SIG-M5 (cell line): ENCODE measurements around the gene UFC1.

Experiments used
- DNase-seq: peaks from one replicate; lab custom pipeline; 2025; lab: John Stamatoyannopoulos, UW

Gene UFC1

GRCh38 chr1:161133220-161133740, 20.5 kb upstream of the UFC1 start:
- DNase-seq = no peak

DNA sequence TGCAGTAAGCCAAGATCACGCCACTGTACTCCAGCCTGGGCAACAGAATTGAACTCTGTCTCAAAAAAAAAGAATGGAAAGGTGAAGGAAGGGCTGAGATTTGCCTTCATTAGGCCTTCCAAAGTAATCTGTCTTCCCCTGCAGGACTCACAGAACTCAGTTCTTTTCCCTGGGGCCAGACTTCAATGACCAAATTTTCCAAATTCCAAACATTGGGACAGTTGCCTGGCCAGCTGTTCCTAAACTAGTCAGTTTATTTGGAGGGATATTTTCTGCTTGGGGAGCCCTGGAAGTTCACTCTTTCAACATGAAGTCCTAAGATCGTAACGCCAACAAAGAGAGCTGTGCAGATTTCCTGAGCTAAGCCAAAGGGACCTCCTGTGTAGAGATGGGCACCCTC, 15.9 kb upstream of the UFC1 start:
- DNase-seq = no peak

DNA sequence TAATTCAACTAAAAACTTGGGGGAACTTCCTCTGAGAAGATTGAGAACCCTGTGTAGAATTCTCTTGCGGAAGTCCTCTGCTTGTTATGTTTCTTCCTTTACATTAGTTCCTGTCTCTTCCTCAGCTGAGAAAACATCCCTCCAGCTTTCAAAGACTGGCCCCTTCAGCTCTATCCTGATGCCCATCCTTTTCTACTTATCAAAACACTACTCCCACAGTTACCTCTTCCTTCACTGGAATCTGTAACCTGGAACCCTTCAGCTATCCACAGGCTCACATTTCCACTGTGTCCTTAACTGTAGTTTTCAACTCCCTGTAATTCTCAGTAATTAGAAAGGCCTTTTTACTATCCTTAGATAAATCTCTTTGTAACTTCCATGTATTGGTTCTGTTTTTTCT, 15.3 kb upstream of the UFC1 start:
- no peak for DNase-seq

DNA sequence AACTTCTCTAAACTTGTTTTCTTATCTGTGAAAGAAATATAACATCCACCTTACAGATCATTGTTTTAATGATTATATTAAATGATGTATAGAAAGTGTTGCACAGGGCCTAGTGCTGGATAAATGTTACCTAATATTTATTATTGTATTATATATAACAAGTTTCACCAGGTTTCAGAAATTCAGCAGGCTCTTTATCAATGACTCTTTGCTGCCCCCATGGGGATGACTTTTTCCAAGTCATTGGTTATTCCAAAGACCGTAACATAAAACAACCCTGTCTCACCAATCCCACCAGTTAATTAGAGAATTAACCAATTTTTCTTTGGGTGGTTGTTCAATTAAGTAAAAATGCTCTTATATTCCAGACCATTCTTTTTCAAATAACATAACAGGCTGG, 14.0 kb upstream of the UFC1 start:
- DNase-seq = no peak

DNA sequence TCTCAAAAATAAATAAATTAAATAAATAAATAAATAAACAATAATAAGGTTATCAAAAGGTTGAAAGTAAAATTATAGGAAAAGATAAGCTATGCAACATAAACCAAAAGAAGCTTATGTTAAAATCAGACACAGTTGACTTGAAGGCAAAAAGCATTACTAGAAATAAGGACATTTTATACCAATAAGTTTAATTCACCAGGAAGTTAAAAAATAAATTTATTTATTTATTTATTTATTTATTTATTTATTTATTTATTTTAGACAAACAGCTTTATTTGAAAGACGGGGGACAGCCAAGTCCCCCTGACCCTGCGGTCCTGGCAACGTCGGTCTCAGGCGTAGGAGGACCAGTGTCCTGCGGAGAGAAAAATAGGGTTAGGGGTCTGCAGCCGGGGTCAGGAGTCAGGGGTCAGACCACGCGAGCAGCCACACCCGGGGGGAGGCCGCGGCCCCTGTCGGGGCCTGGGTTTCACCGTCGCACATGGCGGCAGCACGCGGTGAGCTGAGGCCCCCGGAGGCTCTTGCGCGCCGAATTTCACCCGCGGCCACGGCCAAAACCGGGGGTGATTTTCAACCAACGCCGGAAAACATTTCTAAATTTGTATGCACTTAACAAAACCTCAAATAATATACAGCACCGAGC, 12.9 kb upstream of the UFC1 start:
- DNase-seq = no peak

DNA sequence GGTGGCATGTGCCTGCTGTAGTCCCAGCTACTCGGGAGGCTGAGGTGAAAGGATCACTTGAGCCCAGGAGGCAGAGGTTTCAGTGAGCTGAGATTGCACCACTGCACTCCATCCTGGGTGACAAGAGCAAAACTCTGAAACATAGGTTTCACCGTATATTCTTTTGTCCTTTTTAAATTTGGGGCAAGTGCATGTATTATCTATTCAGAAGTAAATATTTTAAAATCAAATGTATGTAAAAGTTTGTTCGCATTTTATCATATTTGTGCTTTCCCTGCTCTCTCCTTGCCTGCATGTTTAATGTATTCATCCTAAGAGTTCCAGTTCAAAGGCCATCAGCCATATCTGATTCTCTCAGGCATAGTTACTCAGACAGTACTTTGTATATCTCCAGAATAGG, 7.9 kb upstream of the UFC1 start:
- DNase-seq = no peak

DNA sequence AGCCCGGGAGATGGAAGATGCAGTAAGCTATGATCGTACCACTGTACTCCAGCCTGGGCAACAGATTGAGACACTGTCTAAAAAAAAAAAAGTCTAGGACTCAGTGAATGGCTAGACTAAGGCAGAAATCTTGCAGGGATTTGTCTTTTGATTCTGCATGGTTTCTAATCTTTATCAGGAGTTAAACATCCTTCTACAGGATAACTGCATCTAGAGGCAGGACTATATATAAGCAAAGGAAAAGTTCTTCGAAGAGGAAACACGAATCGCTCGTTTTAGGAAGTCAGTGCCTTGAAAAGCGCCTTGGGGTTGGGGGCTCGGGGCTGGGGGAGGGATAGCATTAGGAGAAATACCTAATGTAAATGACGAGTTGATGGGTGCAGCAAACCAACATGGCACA, 602 bp upstream of the UFC1 start:
- DNase-seq = no peak

- no peak for DNase-seq
These were observed 4.1 kb downstream of the UFC1 start for GRCh38 chr1:161157867-161158266.

GRCh38 chr1:161158316-161159010, 4.7 kb downstream of the UFC1 start:
- no peak for DNase-seq

- DNase-seq = peak; percentile 56
These were observed 5.5 kb downstream of the UFC1 start, which contains the start of gene USP21 for GRCh38 chr1:161159087-161159912. TSS of gene USP21 (plus strand) at chr1:161159500. CDS start at chr1:161160641, 1,141 bp downstream.

- no peak for DNase-seq
These were observed 6.1 kb downstream of the UFC1 start for GRCh38 chr1:161159913-161160243.

DNA sequence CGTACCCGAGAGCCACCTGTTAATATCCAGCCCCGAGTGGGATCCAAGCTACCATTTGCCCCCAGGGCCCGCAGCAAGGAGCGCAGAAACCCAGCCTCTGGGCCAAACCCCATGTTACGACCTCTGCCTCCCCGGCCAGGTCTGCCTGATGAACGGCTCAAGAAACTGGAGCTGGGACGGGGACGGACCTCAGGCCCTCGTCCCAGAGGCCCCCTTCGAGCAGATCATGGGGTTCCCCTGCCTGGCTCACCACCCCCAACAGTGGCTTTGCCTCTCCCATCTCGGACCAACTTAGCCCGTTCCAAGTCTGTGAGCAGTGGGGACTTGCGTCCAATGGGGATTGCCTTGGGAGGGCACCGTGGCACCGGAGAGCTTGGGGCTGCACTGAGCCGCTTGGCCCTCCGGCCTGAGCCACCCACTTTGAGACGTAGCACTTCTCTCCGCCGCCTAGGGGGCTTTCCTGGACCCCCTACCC, 6.9 kb downstream of the UFC1 start:
- DNase-seq = no peak

DNA sequence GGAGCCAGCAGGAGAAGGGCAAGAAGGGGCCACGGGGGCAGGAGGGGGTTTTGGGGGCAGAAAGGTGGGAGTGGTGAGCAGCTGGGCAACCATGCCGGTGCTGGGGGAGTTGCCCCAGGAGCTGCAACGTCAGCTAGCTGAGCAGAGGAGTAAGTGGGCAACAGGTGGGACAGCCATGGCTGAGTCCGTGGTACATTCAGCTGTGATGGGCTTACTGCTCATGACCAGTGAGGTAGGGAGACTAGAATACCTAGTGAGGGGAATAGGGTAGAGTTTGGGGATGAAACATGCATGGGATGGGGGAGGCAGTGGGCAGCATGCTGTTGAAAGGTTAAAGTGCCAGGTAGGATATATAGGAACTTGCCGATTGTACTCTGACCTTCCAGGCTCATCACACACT, 7.9 kb downstream of the UFC1 start:
- no peak for DNase-seq

DNA sequence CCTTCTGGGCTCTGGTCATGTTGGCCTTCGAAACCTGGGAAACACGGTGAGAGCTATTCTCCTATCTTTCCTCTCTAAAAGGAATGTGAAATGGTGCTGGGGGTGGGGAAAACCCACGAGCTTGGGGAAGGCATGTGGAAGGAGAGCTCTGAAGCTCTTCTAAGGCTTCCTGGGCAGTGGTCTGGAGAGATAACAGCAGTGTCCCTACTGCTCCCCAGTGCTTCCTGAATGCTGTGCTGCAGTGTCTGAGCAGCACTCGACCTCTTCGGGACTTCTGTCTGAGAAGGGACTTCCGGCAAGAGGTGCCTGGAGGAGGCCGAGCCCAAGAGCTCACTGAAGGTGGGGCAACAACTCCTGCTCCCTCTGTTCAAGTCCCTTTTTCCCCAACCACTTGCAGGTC, 8.3 kb downstream of the UFC1 start:
- DNase-seq = no peak

- DNase-seq = no peak
These were observed 9.0 kb downstream of the UFC1 start for GRCh38 chr1:161162806-161163205.

GRCh38 chr1:161163793-161164192, 10.0 kb downstream of the UFC1 start:
- no peak for DNase-seq

DNA sequence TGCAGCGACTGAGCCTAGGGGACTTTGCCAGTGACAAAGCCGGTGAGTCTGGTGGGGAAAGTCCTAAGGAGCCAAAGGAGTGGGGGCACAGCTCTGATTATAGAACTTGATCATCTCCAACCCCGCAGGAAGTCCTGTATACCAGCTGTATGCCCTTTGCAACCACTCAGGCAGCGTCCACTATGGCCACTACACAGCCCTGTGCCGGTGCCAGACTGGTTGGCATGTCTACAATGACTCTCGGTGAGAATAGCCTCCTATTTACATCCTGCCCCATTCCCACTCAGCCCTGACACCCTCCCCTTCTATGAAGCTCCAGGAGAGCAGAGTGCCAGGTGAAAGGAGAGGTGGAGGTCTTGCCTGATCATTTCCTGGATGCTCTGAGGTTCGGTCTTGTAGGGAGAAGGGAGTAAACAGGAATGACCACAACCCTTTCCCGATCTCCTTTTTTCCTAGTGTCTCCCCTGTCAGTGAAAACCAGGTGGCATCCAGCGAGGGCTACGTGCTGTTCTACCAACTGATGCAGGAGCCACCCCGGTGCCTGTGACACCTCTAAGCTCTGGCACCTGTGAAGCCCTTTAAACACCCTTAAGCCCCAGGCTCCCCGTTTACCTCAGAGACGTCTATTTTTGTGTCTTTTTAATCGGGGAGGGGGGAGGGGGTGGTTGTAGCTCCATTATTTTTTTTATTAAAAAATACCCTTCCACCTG, 11.3 kb downstream of the UFC1 start:
- no peak for DNase-seq

DNA sequence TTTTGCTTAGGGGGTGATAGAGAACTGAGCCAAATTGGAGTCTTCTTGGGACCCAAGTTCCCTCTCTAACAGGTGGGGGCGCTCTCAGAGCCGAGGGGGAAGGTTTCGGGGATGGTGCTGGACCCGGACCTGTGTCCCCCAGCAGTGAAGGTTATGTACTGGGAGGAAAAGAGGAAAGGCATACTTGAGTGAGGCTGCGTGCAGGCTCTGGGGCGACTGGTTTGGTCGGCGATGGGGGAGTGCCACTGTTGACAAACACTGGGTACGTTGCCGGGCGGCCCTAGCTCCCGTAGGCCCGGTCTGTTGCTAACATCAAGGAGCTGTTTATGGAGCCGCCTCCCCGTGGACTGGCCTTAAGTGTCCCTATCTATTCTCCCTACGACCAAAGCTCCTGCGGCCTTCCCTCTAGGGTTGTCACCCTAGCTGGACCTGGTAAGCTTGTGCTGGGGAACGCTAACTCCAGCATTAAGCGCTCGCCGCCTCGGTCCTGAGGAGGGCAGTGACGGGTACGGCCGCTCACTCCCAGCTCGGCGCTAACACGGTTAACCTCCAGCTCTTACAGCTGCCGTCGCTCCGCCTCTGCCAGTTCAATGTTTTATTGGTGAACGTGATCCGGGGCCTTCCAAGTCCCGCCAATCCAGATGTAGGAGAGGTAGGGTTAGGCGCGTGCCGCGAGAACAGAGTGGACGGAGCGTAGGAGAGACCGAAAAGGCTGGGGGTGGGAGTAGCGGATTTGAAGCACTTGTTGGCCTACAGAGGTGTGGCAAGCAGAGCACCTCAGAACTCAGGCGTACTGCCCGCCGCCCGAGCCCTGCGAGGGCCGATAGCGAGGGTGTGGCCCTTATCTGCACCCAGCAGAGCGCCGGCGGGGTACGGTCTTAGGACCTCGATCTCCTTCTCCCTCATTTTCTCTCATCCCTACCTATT, 12.2 kb downstream of the UFC1 start, which contains the start of gene PPOX:
TSS of gene PPOX (plus strand) at position 685 of the 927 bp plus-strand sequence. CDS start 422 bp downstream, outside the sequence.
- peak; percentile 97 for DNase-seq

DNA sequence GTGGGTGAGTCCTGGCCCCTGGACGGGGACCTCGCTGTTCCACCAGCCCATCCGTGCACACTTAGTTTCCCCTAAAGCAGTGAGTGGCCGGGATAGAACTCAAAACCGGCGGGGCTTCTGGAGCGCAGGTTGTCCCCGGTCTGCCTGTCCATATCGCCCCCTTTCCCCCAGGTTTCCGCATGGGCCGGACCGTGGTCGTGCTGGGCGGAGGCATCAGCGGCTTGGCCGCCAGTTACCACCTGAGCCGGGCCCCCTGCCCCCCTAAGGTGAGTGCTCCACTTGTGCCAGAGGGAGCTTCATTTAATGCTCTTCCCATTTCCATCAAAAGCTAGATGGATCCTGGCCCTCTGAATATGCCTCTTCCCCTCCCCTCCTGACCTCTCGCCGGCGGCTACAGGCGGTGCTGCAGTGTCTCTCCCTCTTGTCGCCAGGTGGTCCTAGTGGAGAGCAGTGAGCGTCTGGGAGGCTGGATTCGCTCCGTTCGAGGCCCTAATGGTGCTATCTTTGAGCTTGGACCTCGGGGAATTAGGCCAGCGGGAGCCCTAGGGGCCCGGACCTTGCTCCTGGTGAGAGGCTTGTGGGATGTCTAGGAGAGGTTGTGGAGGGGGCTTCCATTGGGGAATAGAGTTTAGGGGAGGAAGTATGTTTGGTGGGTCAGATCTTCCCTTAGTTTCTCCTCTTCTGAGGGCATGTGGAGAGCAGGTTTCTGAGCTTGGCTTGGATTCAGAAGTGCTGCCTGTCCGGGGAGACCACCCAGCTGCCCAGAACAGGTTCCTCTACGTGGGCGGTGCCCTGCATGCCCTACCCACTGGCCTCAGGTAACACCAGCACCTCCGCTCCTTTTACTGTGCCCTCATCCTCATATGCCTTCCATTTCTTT, 13.1 kb downstream of the UFC1 start:
- DNase-seq = no peak

GRCh38 chr1:161168906-161169305, 15.1 kb downstream of the UFC1 start:
- no peak for DNase-seq
